ENCODE results near the gene ZMYM4.
"Not testable (repeated sequence)": the region's sequence is repeated elsewhere in the genome, so short reads cannot be mapped to it uniquely, and the experiment has no call there.

The ZMYM4 gene

GRCh38 chr1:35452106-35452774 lies 183.7 kb downstream of the ZMYM4 start:
- DNase-seq (ENCODE audit: low read depth, low spot score) = no peak

- no peak for DNase-seq (ENCODE audit: low read depth, low spot score)
These were observed 184.5 kb downstream of the ZMYM4 start for GRCh38 chr1:35453031-35453430.

GRCh38 chr1:35454176-35454575 lies 185.7 kb downstream of the ZMYM4 start:
- DNase-seq (ENCODE audit: low read depth, low spot score) = no peak

GRCh38 chr1:35454616-35455015 lies 186.1 kb downstream of the ZMYM4 start:
- no peak for DNase-seq (ENCODE audit: low read depth, low spot score)

- no peak for DNase-seq (ENCODE audit: low read depth, low spot score)
These were observed 192.3 kb downstream of the ZMYM4 start for GRCh38 chr1:35460796-35461195.

GRCh38 chr1:35461966-35462651 lies 193.6 kb downstream of the ZMYM4 start:
- no peak for DNase-seq (ENCODE audit: low read depth, low spot score)

- DNase-seq (ENCODE audit: low read depth, low spot score) = no peak
These were observed 194.7 kb downstream of the ZMYM4 start for GRCh38 chr1:35463232-35463631.

GRCh38 chr1:35463749-35464148 lies 195.2 kb downstream of the ZMYM4 start:
- DNase-seq (ENCODE audit: low read depth, low spot score) = not testable (repeated sequence)

- no peak for DNase-seq (ENCODE audit: low read depth, low spot score)
These were observed 197.6 kb downstream of the ZMYM4 start for GRCh38 chr1:35466120-35466519.

- DNase-seq (ENCODE audit: low read depth, low spot score) = no peak
These were observed 202.6 kb downstream of the ZMYM4 start for GRCh38 chr1:35470977-35471613.
